IPS-18a (cell line): ENCODE measurements around the gene PNP.
"Not testable (repeated sequence)": the region's sequence is repeated elsewhere in the genome, so short reads cannot be mapped to it uniquely, and the experiment has no call there.

Source experiments
- H3K27ac ChIP-seq: one replicate; pipeline ENCODE4 v1.5.1; 2013; ENCODE audit warnings: low read length
- H3K27me3 ChIP-seq: one replicate; pipeline ENCODE4 v1.6.1; 2013; ENCODE audit warnings: mild to moderate bottlenecking, low read length; ENCODE audit not compliant: control insufficient read depth, insufficient read depth
- H3K36me3 ChIP-seq: one replicate; pipeline ENCODE4 v1.6.1; 2013; ENCODE audit warnings: low read depth, low read length; ENCODE audit not compliant: control insufficient read depth
- H3K4me1 ChIP-seq: one replicate; pipeline ENCODE4 v1.6.1; 2013; ENCODE audit warnings: low read depth, low read length; ENCODE audit not compliant: control insufficient read depth
- H3K4me3 ChIP-seq: one replicate; pipeline ENCODE4 v1.5.1; 2013; ENCODE audit warnings: low read length
- H3K9ac ChIP-seq: one replicate; pipeline ENCODE4 v1.6.1; 2013; ENCODE audit warnings: mild to moderate bottlenecking, low read length, moderate library complexity
- H3K9me3 ChIP-seq: one replicate; pipeline ENCODE4 v1.6.1; 2013; ENCODE audit warnings: low read depth, low read length; ENCODE audit not compliant: control insufficient read depth

The PNP gene

DNA sequence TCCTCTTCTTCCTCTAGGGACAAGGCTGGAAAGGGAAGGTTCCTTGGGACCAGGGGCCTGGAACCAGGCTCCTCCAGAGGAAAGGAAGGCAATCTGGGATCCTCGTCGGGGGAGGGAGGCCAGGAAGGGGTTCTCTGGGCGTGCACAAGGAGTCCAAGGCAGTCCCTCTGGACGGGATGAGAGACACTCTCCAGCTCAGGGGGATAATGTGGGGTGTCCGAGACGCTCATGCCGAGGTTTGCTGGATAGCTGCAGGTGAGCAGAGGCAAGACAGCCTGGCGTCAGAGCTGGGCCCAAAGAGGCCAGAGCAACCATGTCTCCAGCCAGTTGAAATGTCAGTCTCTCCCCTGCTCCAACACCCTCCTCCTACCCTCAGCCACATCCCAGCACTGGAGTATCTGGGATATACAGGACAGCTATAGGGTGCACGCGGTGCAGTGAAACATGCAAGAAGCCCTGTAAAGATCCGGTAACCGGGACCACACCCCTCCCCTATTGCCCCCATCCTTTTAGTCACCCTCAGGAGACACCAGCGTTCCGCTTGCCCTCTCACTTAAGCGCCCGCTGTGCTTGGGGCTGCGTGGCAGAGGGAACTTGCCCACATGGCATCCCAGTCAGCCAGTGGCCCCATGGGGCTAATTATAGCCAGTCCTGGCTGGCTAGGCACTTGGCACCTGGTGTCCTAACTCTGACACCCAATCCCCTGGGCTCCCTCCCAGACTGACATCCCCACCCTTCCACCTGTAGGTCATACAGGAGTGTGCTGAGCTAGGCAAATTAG is 33.4 kb upstream of the PNP start, which contains the start of gene KLHL33:
KLHL33 (minus strand) TSS at position 585 of the 781 bp plus-strand sequence; CDS start at position 230, 355 bp downstream.
- Histone ChIP-seq H3K9me3 (no peaks in the 10 kb centered on the region), H3K9ac (no peak within 1 kb of the TSS), H3K36me3 (no peaks in the 10 kb centered on the region), H3K27ac (no peak within 1 kb of the TSS), H3K4me1 (no peaks in the 10 kb centered on the region), H3K4me3 (no peak within 1 kb of the TSS), H3K27me3 (no peaks in the 10 kb centered on the region)

DNA sequence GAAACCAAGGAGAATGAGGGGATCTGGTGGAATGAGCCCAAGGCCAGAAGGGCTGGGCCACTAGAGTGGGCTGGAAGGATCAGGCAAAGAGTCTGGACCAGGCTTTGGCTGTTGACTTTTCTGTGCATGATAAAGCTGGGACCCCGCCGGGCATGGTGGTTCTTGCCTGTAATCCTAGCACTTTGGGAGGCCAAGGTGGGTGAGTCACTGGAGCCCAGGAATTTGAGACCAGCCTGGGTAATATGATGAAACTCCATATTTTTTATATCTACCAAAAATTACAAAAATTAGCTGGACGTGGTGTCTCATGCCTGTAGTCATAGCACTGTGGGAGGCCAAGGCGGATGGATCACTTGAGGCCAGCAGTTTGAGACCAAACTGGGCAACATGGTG is 32.8 kb upstream of the PNP start:
- Histone ChIP-seq H3K27ac (no peak overlapping the region), H3K9ac (no peak overlapping the region), H3K4me3 (no peak overlapping the region), H3K9me3 (no peaks in the 10 kb centered on the region), H3K27me3 (no peaks in the 10 kb centered on the region), H3K4me1 (no peaks in the 10 kb centered on the region), H3K36me3 (no peaks in the 10 kb centered on the region)

DNA sequence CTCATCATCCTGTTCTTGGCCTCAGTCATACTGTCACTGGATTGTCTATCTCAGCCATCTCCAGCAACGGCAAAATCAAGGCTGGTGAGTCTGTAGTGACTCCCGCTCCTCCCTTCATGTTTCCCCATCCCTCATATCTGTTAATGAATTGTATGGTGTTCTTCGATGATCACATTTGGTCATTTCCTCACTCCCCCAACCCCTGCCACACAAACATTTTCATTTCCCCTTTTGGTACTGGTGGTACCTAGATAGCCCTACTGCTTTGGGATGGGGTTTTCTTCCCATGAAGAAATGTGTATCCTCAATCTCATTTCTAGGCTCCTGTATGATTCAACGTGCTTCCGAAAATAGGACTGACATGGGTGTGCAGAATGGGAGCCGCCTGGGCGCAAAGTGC is 30.5 kb upstream of the PNP start:
- Histone ChIP-seq H3K9me3 (no peaks in the 10 kb centered on the region), H3K27ac (no peak overlapping the region), H3K4me3 (no peak overlapping the region), H3K27me3 (no peaks in the 10 kb centered on the region), H3K4me1 (no peaks in the 10 kb centered on the region), H3K9ac (no peak overlapping the region), H3K36me3 (no peaks in the 10 kb centered on the region)

DNA sequence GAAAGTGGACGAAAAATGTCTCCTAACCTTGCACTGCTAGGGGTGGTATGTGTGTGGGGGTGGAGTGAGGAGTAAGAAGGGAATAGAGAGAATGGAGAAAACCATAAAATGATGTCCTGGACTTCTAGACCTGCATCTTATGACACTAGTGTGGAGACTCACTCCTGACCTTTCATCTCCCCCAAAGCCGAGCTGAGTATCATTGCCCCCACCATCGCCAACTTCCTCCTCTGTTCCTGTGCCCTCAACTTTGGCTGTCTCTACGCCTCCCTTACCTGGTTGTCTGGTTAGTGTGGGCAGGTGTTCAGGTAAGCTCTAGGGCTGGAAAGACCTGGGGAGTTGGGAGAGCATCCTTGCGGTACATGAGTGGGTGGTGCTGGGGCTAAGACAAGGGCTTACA is 28.7 kb upstream of the PNP start:
- Histone ChIP-seq H3K4me1 (no peaks in the 10 kb centered on the region), H3K4me3 (no peak overlapping the region), H3K9ac (no peak overlapping the region), H3K36me3 (peaks cover 3% of the 10 kb centered on the region), H3K27me3 (no peaks in the 10 kb centered on the region), H3K9me3 (no peaks in the 10 kb centered on the region), H3K27ac (no peak overlapping the region)

DNA sequence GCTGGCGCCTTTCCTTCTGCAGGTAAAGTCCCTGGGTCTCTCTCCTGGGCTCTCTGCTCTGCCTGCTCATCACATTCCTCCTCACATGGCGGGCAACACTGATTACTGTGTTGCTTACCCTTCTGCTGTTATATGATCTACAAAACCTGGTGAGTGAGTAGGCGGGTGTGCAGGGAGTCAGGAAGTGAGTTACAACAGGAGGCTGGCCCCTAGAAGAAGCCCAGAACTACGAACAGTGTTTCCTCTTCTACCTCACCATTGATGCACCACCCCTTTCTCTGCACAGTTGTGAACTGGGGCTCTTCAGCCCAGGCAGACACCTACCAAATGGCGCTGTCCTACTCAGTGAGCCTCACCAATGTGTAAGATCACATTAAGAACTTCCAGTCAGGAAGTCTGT is 28.3 kb upstream of the PNP start:
- no peaks in the 10 kb centered on the region for H3K4me1 ChIP-seq
- H3K36me3 ChIP-seq = peaks cover 8% of the 10 kb centered on the region
- no peaks in the 10 kb centered on the region for H3K27me3 ChIP-seq
- H3K9me3 ChIP-seq = no peaks in the 10 kb centered on the region
- no peak overlapping the region for H3K4me3 ChIP-seq
- no peak overlapping the region for H3K27ac ChIP-seq
- no peak overlapping the region for H3K9ac ChIP-seq

DNA sequence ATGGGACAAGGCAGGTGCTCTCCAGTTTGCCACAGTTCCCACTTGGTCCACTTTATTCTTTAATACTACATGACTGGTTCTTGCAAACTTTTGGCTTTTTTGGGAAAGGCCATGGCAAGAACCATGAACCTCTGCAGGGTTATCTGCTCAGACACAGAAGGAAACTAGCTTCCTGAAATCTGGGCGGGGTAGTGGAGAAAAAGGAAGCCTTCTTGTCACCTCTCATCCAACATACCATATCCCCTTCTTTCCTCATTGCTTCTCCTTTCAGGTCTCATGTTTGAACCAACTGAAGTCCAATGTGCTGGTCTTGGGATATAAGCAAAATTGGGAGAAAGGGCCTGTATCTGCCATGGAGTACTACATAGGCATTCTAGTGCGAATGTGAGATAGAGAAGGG is 27.7 kb upstream of the PNP start:
- Histone ChIP-seq H3K36me3 (peaks cover 13% of the 10 kb centered on the region), H3K27ac (no peak overlapping the region)

DNA sequence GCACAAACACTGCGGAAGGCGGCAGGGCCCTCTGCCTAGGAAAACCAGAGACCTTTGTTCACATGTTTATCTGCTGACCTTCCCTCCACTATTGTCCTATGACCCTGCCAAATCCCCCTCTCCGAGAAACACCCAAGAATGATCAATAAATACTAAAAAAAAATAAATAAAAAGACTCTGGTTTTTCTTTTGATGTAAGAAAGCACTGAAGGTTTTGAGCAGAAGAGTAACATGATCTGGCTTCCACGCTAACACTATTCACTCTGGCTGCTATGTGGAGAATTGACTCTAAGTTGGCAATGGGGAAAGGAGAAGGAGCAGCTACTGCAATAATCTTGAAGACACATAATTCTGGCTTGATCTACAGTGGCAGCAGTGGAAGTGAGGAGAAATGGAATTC is 25.6 kb upstream of the PNP start:
- not testable (repeated sequence) for H3K4me3 ChIP-seq, H3K27me3 ChIP-seq, H3K27ac ChIP-seq, H3K9me3 ChIP-seq, H3K9ac ChIP-seq, H3K4me1 ChIP-seq
- H3K36me3 ChIP-seq = peaks cover 35% of the 10 kb centered on the region

More for the DNA sequence above, 27.7 kb upstream of the PNP start:
- H3K4me1 ChIP-seq = no peaks in the 10 kb centered on the region
- no peak overlapping the region for H3K4me3 ChIP-seq
- H3K9me3 ChIP-seq = no peaks in the 10 kb centered on the region
- H3K9ac ChIP-seq = no peak overlapping the region
- H3K27me3 ChIP-seq = no peaks in the 10 kb centered on the region

DNA sequence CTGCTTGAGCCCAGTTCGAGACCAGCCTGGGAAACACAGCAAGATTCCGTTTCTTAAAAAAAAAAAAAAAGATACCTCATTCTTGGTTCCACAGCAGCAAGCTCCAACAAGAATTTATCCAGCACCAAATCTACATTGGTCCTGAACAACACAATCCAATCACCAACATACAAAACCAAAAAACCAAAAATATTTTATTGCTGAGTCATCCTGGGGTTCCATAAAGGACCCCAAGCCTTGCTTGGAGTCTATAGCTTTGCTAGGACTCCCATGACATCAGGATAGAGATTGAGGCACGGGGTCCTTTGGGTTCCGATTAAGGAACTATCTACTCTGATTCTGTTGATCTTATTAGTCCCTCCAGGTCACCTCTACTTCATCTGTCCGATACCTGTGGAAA is 22.3 kb upstream of the PNP start:
- H3K27ac ChIP-seq = no peak overlapping the region

DNA sequence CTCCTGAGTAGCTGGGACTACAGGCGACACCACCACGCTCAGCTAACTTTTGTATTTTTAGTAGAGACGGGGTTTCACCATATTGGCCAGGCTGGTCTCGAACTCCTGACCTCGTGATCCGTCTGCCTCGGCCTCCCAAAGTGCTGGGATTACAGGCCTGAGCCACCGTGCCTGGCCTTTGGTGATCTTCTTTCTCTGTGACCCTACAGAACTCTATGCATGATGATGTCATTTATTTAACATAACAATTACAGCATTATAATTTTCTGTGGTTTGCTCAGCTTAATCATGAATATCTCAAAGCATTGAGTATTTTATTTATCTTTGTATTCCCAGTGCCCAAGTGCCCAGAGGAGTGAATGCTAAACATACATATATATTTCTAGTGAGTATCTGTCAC is 16.4 kb upstream of the PNP start:
- H3K9ac ChIP-seq, H3K4me3 ChIP-seq, H3K27me3 ChIP-seq, H3K4me1 ChIP-seq, H3K27ac ChIP-seq, H3K9me3 ChIP-seq: not testable (repeated sequence)
- H3K36me3 ChIP-seq = peaks cover 61% of the 10 kb centered on the region

More for the DNA sequence above, 22.3 kb upstream of the PNP start:
- no peaks in the 10 kb centered on the region for H3K9me3 ChIP-seq
- no peaks in the 10 kb centered on the region for H3K27me3 ChIP-seq
- no peak overlapping the region for H3K4me3 ChIP-seq
- H3K9ac ChIP-seq = no peak overlapping the region
- no peaks in the 10 kb centered on the region for H3K4me1 ChIP-seq
- peaks cover 64% of the 10 kb centered on the region for H3K36me3 ChIP-seq

DNA sequence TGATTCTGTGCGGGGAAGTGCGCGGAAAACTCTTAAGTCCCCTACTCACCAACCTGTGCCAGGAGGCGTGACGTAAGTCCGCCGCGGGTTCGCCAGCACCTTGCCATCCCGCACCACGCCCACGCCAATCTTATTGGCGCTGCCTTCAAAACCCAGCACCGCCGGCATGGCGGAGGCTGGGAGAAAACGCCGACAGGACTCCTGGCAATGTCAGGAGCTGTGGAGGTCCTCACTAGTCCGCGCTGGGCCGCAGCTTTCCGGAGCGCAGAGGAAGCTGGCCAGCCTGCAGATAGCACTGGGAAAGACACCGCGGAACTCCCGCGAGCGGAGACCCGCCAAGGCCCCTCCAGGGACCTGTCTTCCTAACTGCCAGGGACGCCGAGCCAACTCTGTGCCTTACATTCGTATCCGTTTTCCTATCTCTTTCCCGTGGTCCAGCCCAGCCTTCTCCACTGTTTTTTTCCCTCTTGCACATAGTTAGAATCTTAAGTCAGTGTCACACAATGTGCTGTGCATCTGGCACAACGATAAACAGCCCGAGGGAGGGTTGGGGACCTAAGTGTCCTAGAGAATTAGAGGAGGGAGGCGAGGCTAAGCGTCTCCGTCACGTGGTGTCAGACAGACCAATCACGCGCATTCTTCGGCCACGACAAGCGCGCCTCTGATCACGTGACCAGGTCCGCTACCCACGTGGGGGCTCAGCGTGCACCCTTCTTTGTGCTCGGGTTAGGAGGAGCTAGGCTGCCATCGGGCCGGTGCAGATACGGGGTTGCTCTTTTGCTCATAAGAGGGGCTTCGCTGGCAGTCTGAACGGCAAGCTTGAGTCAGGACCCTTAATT is 14.5 kb upstream of the PNP start, which contains the start of the genes APEX1 and OSGEP:
APEX1 (plus strand) TSS at position 711 of the 839 bp plus-strand sequence. CDS start 420 bp downstream, outside the sequence.
OSGEP (minus strand) TSS at position 297 of the 839 bp plus-strand sequence; CDS start at position 168, 129 bp downstream.
- peak within 1 kb of the TSS; percentile 97 for H3K4me3 ChIP-seq
- H3K9me3 ChIP-seq = no peaks in the 10 kb centered on the region
- peak within 1 kb of the TSS; percentile 99 for H3K9ac ChIP-seq
- peak within 1 kb of the TSS; percentile 97 for H3K27ac ChIP-seq
- no peaks in the 10 kb centered on the region for H3K27me3 ChIP-seq
- peaks cover 61% of the 10 kb centered on the region for H3K36me3 ChIP-seq
- peaks cover 3% of the 10 kb centered on the region for H3K4me1 ChIP-seq

DNA sequence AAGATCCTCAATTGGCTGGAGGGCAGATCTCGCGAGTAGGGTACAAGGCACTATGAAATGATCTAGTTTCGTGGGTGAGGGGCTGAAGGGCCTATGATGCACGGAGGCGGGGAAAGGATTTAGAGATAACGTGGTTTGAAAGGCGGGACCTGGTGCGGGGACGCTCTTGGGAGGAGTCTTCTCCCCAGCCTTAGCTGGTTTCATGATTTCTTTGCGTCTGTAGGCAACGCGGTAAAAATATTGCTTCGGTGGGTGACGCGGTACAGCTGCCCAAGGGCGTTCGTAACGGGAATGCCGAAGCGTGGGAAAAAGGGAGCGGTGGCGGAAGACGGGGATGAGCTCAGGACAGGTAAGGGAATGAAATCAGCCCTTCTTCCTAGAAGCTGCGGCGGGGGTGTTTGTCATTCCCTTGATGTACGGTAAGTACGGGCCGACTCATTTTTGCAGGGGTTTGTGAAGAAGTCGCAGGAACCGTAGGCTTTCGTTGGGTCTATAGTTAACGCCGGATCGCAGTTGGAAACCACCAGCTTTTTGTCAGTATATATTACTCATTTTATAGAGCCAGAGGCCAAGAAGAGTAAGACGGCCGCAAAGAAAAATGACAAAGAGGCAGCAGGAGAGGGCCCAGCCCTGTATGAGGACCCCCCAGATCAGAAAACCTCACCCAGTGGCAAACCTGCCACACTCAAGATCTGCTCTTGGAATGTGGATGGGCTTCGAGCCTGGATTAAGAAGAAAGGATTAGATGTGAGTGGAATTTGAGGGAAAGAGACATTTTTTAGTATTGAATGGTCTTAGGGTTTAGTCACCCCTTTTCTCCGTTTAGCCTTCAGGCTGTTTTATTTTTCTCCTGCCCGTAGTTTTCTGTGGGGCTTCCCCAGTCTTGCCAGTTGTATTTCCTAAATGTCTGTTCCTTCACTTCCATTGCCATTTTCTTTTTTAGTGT is 13.6 kb upstream of the PNP start:
- H3K4me3 ChIP-seq = peak overlapping the region; percentile 97
- H3K27ac ChIP-seq = peak overlapping the region; percentile 97

More for the DNA sequence above, 13.6 kb upstream of the PNP start:
- H3K27me3 ChIP-seq = no peaks in the 10 kb centered on the region
- H3K4me1 ChIP-seq = peaks cover 7% of the 10 kb centered on the region
- peak overlapping the region; percentile 99 for H3K9ac ChIP-seq
- H3K36me3 ChIP-seq = peaks cover 59% of the 10 kb centered on the region
- no peaks in the 10 kb centered on the region for H3K9me3 ChIP-seq
